NCI-H748 treated with DMSO at 0.1 percent for 48 hours (cell line): Measurements from ENCODE around the gene CAMKK2.
"Not testable (repeated sequence)": the region's sequence is repeated elsewhere in the genome, so short reads cannot be mapped to it uniquely, and the experiment has no call there.

Experiments used
- DNase-seq: peaks from one replicate; lab custom pipeline; 2025; lab: John Stamatoyannopoulos, UW

The CAMKK2 gene

DNA sequence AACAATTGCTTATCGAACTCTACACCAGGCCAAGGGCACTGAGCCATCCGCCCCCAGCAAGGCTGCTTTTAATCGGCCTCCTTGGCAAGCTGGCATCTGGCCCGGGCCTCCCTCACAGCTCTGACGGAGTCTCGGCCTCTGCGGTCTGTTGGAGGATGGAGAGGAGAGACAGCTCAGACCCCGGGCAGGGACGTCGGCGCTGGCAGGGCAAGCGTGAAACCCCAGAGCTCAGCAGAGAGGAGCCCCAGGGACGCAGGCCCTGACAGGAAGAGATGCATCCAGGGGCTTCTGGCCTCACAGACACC is 17.5 kb downstream of the CAMKK2 start:
- DNase-seq = no peak

DNA sequence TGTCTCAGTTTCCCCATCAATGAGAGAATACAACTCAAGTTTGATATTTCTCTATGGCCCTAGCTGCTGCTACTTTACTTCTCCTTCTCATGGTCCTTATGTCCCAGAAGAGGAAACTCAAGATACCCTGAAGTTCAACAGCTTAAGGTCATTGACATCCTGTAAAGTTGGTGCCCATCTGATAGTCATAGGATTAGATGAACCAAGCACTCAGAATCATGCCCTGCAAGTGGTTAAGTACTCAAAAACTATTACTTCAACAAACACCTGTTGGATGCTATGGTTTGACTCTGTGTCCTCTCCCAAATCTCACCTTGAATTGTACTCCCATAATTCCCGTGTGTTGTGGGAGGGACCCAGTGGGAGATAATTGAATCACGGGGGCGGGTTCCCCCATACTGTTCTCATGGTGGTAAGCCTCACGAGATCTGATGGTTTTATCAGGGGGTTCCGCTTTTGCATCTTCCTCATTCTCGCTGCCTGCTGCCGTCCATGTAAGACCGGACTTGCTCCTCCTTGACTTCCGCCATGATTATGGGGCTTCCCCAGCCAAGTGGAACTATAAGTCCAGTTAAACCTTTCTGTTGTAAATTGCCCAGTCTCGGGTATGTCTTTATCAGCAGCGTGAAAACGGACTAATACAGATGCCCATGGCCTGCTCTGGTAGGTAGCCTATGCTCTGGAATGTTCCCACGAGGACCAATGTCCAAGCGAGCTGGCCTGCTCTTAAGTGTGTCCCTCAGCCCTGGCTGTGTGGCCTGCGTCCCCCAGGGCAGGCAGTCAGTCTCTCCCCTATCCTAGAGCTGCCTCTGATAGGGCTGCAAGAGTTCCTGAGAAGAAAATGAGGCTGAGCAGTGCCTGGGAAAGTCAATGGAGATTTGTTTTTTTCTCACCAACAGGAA is 18.1 kb downstream of the CAMKK2 start:
- no peak for DNase-seq

GRCh38 chr12:121277374-121277759 is 19.1 kb downstream of the CAMKK2 start:
- DNase-seq = no peak

GRCh38 chr12:121274036-121274763 is 22.3 kb downstream of the CAMKK2 start:
- DNase-seq = no peak

- no peak for DNase-seq
These were observed 23.1 kb downstream of the CAMKK2 start for GRCh38 chr12:121273364-121273896.

DNA sequence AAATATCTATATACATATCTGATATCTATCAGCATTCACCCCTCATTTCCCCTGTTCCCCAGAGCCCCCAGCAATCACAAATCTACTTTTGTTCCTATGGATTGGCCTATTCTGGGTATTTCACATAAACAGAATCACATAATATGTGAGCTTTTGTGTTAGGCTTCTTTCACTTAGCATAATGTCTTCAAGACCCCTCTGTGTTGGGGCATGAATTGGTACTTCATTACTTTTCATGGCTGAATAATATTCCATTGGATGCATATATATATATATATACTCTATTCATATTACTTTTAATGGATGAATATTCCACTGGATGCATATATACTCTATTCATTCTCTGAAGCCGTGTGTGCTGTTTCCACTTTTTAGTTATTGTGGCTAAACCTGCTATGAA is 28.7 kb downstream of the CAMKK2 start:
- DNase-seq = no peak

- DNase-seq = no peak
These were observed 31.5 kb downstream of the CAMKK2 start for GRCh38 chr12:121264951-121265515.

DNA sequence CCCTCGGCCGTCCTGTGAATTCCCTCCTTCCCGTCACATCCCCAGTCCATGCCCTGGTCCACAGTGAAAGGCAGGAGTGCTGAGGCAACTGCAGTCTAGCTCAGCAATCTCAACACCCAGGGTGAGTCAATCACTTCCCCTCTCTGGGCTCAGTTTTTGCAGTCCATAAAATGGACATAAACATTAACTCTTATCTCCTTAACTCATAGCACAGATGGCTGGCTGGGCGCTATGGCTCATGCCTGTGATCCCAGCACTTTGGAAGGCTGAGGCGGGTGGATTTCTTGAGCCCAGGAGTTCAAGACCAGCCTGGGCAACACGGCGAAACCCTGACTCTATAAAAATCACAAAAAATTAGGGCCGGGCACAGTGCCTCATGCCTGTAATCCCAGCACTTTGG is 32.4 kb downstream of the CAMKK2 start:
- DNase-seq = no peak

DNA sequence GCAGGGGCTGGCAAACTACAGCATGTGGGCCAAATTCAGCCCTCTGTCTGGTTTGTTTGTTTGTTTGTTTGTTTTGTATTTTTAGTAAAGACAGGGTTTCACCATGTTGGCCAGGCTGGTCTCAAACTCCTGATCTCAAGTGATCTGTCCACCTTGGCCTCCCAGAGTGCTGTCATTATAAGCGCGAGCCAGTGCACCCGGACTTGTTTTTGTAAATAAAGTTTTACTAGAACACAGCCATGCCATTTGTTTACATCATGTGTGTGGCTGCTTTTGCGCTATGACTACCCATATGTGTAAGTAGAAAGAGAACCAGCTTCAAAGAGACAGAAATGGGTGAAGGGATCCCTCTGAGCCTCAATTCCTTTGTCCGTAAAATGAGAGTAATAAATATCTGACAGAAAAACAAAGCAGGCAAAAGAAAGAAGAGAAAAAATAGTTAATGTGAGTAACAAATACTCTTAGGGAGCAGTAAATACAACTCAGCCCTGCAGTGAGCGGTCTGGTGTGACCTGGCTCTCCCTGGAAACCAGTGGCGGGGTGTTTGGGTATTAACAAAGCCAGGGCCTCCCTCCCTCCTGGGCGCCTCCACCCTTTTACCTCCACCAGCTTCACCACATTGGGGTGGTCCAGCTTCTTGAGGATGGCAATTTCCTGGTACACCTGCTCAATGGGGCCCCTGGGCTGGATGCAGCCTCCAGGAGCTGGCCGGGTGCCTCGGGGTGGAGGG is 33.1 kb downstream of the CAMKK2 start:
- no peak for DNase-seq

- DNase-seq = no peak
These were observed 35.1 kb downstream of the CAMKK2 start for GRCh38 chr12:121261398-121261797.

- no peak for DNase-seq
These were observed 36.4 kb downstream of the CAMKK2 start for GRCh38 chr12:121260091-121260490.

DNA sequence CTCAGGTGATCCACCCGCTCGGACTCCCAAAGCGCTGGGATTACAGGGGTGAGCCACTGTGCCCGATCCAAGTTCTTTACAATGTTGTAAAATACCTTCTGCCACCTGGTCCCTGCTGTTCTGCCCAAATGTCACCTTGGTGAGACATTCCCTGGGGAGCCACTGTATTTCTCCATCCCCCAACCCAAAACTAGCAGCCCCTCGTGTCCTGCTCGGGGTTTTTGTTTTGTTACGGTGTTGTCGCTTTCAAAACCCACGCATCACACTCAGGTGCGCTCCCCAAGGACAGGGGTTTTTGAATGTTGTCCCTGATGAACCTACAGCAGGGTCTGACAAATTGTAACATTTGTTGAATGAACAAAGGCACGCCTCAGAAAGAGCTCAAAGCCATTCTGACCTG is 37.4 kb downstream of the CAMKK2 start:
- no peak for DNase-seq

DNA sequence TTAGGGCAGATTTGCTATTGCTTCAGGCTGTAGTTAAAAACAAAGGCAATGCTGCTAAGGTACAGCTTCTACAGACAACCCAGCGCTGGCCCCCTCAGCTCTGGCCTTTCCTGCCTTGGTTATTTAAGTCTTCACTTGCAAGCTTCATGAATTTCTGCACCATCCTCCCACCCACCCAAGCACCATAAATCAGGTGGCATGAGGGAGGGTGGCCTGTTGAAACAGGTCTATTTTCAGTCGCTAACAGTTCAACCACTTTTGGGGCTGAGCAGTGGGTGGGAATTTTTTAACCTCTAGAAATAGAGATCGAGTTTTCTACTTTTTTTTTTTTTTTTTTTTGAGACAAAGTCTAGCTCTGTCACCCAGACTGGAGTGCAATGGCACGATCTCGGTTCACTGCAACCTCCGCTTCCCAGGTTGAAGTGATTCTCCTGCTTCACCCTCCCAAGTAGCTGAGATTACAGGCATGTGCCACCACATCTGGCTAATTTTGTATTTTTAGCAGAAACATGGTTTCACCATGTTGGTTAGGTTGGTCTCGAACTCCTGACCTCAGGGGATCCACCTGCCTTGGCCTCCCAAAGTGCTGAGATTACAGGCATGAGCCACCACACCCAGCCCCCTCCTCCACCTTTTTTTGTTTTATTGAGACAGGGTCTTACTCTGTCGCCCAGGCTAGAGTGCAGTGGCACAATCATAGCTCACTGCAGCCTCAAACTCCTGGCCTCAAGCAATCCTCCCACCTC is 38.6 kb downstream of the CAMKK2 start:
- DNase-seq = not testable (repeated sequence)

- no peak for DNase-seq
These were observed 41.1 kb downstream of the CAMKK2 start for GRCh38 chr12:121255433-121255832.

DNA sequence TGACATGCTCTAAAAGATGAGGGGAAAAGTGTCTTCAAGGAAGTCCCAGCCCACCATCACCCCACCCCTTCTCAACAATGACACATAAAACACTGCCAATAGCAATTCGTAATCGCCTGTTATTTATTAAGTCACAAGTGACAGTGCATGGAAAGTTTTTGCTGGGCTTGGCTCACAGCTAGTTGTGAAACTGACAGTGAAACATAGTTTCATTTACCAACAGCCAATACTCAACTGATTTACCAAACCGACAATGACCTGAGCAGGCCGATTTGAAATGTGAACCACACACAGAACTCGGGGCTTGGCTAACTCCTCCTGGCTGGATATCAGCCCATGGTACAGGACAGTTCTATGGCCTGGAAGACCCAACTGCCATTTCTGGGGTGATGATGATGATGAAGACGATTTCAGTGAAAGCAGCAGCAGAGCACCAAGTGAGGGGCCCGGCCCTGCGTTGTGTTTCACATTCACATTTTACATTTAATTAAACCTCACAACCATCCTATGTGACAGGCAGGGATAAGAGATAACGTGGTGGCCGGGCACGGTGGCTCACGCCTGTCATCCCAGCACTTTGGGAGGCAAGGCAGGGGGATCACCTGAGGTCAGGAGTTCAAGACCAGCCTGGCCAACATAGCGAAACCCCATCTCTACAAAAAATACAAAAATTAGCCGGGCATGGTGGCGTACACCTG is 42.7 kb downstream of the CAMKK2 start:
- no peak for DNase-seq

DNA sequence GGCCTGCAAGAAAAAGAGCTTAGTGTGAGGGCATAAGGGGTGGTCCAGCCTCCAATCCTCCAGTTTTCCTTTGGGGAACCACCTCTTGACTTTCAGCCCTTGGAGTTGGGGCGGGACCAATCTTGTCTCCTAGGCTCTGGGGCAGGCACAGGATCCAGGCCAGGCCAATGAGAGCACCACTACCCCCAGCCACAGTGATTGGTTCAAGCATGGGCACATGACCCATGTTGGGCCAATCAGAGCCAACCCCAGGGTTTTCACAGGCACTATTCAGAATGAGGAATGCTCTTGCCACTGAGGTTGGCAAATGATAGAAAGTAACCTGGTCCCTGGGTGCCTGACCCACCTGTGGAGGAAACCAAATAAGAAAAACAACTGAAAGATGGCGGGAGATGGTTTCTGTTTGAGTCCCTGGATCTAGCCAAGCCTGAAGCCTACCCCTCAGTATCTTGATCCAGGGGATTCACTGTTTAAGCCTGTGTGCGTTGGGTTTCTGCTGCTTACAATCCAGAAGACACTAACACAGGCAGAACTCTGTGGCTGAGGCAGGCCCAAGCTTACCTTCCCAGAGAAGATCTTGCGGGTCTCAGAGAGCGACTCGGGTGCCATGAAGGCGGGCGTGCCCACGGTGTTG is 43.7 kb downstream of the CAMKK2 start:
- DNase-seq = no peak

- no peak for DNase-seq
These were observed 44.7 kb downstream of the CAMKK2 start for GRCh38 chr12:121251838-121252237.

GRCh38 chr12:121250359-121250758 is 46.1 kb downstream of the CAMKK2 start:
- DNase-seq = no peak

DNA sequence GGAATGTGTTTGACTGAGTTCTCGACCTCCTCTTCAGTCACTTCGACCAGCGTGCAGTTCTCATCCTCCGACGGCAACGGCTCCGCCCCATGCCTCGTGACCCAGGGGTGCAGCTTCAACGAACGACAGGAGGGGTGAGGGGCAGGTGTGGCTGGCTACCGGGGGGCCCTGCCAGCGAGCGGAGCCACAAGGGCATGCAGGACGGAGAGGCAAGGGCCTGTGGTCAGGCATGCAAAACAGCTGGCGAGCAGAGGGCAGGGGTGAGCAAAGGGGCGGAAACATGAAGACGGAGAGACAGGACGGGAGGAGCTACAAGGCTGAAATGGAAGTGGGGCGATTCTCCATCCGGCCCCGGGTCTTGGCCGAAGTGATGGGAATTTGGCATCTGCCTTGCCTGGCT is 47.9 kb downstream of the CAMKK2 start:
- DNase-seq = no peak

DNA sequence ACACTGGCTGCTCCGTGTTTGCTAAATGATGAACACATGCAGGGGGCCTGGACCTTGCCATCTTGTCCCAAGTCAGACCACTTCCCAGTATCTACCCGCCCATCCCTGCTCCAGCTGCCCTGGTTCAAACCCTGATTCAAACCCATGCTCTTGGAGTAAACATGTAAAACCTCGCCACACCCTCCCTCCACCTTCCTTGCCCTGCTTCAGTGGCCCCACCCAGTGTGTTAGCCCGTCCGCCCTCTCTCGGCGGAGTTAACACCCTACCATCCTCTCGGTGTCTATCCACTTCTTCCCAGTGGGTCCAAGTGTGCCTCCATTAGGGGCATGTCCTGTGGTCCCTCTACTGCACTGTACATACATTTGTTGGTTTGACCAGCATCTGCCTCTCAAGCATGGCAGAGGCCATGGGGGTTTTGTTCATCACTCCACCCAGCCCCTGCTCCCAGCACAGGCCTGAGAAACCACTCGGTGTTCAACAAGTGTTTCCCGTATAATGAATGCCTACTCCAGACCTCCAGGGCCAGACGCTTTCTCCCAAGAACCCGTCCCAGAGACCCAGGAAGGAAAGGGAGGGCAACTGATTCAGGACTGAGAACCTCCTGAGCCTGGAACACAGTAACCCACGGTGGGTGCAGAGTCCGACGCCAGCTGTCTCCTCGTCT is 49.5 kb downstream of the CAMKK2 start:
- no peak for DNase-seq
